ENCODE results near the gene FADD.
"Not testable (repeated sequence)": the region's sequence is repeated elsewhere in the genome, so short reads cannot be mapped to it uniquely, and the experiment has no call there.

The FADD gene

GRCh38 chr11:70205049-70205725 lies 2.1 kb downstream of the FADD start:
- DNase-seq: no peak

- no peak for DNase-seq
Observed at GRCh38 chr11:70205766-70206165, 2.7 kb downstream of the FADD start.

GRCh38 chr11:70206226-70206981 lies 3.3 kb downstream of the FADD start:
- DNase-seq: no peak

- no peak for DNase-seq
Observed at GRCh38 chr11:70206982-70207376, 3.9 kb downstream of the FADD start.

GRCh38 chr11:70207531-70208131 lies 4.5 kb downstream of the FADD start:
- DNase-seq: no peak

GRCh38 chr11:70209391-70209912 lies 6.4 kb downstream of the FADD start:
- DNase-seq: no peak

GRCh38 chr11:70210051-70210501 lies 7.0 kb downstream of the FADD start:
- no peak for DNase-seq

GRCh38 chr11:70210530-70210929 lies 7.4 kb downstream of the FADD start:
- DNase-seq: no peak

GRCh38 chr11:70212227-70212811 lies 9.2 kb downstream of the FADD start:
- DNase-seq: no peak

GRCh38 chr11:70217388-70217787 lies 14.3 kb downstream of the FADD start:
- not testable (repeated sequence) for DNase-seq

- not testable (repeated sequence) for DNase-seq
Observed at GRCh38 chr11:70218076-70218475, 15.0 kb downstream of the FADD start.

- no peak for DNase-seq
Observed at GRCh38 chr11:70220136-70220535, 17.0 kb downstream of the FADD start.

- DNase-seq: no peak
Observed at GRCh38 chr11:70220920-70221319, 17.8 kb downstream of the FADD start.

GRCh38 chr11:70225681-70226177 lies 22.6 kb downstream of the FADD start:
- DNase-seq: no peak

- no peak for DNase-seq
Observed at GRCh38 chr11:70226183-70226582, 23.1 kb downstream of the FADD start.

GRCh38 chr11:70226967-70227366 lies 23.9 kb downstream of the FADD start:
- no peak for DNase-seq

- DNase-seq: no peak
Observed at GRCh38 chr11:70229737-70230136, 26.6 kb downstream of the FADD start.

- DNase-seq: no peak
Observed at GRCh38 chr11:70230151-70230839, 27.2 kb downstream of the FADD start.

GRCh38 chr11:70230840-70231710 lies 28.0 kb downstream of the FADD start:
- DNase-seq: no peak

- DNase-seq: no peak
Observed at GRCh38 chr11:70233034-70233433, 29.9 kb downstream of the FADD start.

- no peak for DNase-seq
Observed at GRCh38 chr11:70233511-70233934, 30.4 kb downstream of the FADD start.

- no peak for DNase-seq
Observed at GRCh38 chr11:70233962-70234361, 30.9 kb downstream of the FADD start.

Measured in NCI-H2029 (cell line).